GM12891 (cell line): ENCODE measurements around the gene AMBRA1.

ENCODE experiments used
- PAX5 ChIP-seq: IDR thresholded peaks from 2 replicates; pipeline ENCODE4 v1.6.1; 2011; ENCODE audit warnings: low read length, moderate library complexity, mild to moderate bottlenecking; ENCODE audit not compliant: insufficient read depth, severe bottlenecking
- POLR2A ChIP-seq: IDR thresholded peaks from 2 replicates; pipeline ENCODE4 v1.6.1; 2011; ENCODE audit warnings: low read depth, low read length, control low read depth
- TAF1 ChIP-seq: IDR thresholded peaks from 2 replicates; pipeline ENCODE4 v1.6.1; 2011; ENCODE audit warnings: low read depth, low read length, control low read depth

- TF ChIP-seq TAF1 (no peak), POLR2A (no peak), PAX5 (no peak)
Measured at GRCh38 chr11:46408407-46408986, 185.3 kb downstream of the AMBRA1 start.
